ENCODE results near the gene CCDC191. TPM values are rescaled to one million over a fixed set of nuclear protein-coding genes. Genes with fewer than 3 reads are reported as not detected.

The CCDC191 gene
- total RNA-seq, 3 donors from 2014 or later = 3.9 to 6.2 (median 5.0) TPM

GRCh38 chr3:114095796-114096195, 39.5 kb upstream of the CCDC191 start:
- H3K4me3 ChIP-seq = no peak overlapping the region
- H3K9me3 ChIP-seq = no peaks in the 10 kb centered on the region
- intact Hi-C loops (cut with DNase I, micrococcal nuclease) = no loop called here
- H3K36me3 ChIP-seq (ENCODE audit: low read depth) = no peaks in the 10 kb centered on the region
- no peak for TF ChIP-seq CTCF (IDR thresholded peaks at IDR 0.05)
- H3K4me1 ChIP-seq (ENCODE audit: low read depth) = no peaks in the 10 kb centered on the region
- no peak for DNase-seq
- no peak for ATAC-seq

- Histone ChIP-seq H3K36me3 (ENCODE audit: low read depth) (no peaks in the 10 kb centered on the region), H3K4me3 (no peak overlapping the region), H3K4me1 (ENCODE audit: low read depth) (no peaks in the 10 kb centered on the region), H3K9me3 (no peaks in the 10 kb centered on the region)
- DNase-seq (peak in 1 of 3 donors; percentile 16), ATAC-seq (no peak)
- intact Hi-C loops (cut with DNase I, micrococcal nuclease) = no loop called here
- TF ChIP-seq CTCF (IDR thresholded peaks at IDR 0.05) = no peak
These were observed 37.3 kb upstream of the CCDC191 start for GRCh38 chr3:114093596-114093995.

- Histone ChIP-seq H3K4me3 (no peak overlapping the region), H3K36me3 (ENCODE audit: low read depth) (no peaks in the 10 kb centered on the region), H3K9me3 (no peaks in the 10 kb centered on the region), H3K4me1 (ENCODE audit: low read depth) (no peaks in the 10 kb centered on the region)
- intact Hi-C loops (cut with DNase I, micrococcal nuclease) = no loop called here
- TF ChIP-seq CTCF (IDR thresholded peaks at IDR 0.05) = no peak
- DNase-seq (no peak), ATAC-seq (no peak)
These were observed 36.7 kb upstream of the CCDC191 start for GRCh38 chr3:114093016-114093380.

- no peak for ATAC-seq
These were observed 36.1 kb upstream of the CCDC191 start for GRCh38 chr3:114092151-114093015.

GRCh38 chr3:114089675-114090074, 33.3 kb upstream of the CCDC191 start:
- no peak for ATAC-seq
- intact Hi-C loops (cut with DNase I, micrococcal nuclease) = no loop called here
- Histone ChIP-seq H3K36me3 (ENCODE audit: low read depth) (no peaks in the 10 kb centered on the region), H3K9me3 (no peaks in the 10 kb centered on the region), H3K4me1 (ENCODE audit: low read depth) (no peaks in the 10 kb centered on the region), H3K4me3 (no peak overlapping the region)
- TF ChIP-seq CTCF (IDR thresholded peaks at IDR 0.05) = no peak
- no peak for DNase-seq

More at GRCh38 chr3:114092151-114093015, 36.1 kb upstream of the CCDC191 start:
- Histone ChIP-seq H3K36me3 (ENCODE audit: low read depth) (no peaks in the 10 kb centered on the region), H3K9me3 (no peaks in the 10 kb centered on the region), H3K4me3 (no peak overlapping the region), H3K4me1 (ENCODE audit: low read depth) (no peaks in the 10 kb centered on the region)
- TF ChIP-seq CTCF (IDR thresholded peaks at IDR 0.05) = no peak
- intact Hi-C loops (cut with DNase I, micrococcal nuclease) = no loop called here
- no peak for DNase-seq

Data from mucosa of descending colon (tissue), 3 donors.